Effector CD8-positive, alpha-beta T cell (primary cell): ENCODE data around the gene HIP1R.

Experiments
- DNase-seq: peaks from one replicate; lab custom pipeline; 2025; lab: John Stamatoyannopoulos, UW

HIP1R gene

GRCh38 chr12:122830517-122831214 is 4.6 kb upstream of the HIP1R start:
- no peak for DNase-seq

DNA sequence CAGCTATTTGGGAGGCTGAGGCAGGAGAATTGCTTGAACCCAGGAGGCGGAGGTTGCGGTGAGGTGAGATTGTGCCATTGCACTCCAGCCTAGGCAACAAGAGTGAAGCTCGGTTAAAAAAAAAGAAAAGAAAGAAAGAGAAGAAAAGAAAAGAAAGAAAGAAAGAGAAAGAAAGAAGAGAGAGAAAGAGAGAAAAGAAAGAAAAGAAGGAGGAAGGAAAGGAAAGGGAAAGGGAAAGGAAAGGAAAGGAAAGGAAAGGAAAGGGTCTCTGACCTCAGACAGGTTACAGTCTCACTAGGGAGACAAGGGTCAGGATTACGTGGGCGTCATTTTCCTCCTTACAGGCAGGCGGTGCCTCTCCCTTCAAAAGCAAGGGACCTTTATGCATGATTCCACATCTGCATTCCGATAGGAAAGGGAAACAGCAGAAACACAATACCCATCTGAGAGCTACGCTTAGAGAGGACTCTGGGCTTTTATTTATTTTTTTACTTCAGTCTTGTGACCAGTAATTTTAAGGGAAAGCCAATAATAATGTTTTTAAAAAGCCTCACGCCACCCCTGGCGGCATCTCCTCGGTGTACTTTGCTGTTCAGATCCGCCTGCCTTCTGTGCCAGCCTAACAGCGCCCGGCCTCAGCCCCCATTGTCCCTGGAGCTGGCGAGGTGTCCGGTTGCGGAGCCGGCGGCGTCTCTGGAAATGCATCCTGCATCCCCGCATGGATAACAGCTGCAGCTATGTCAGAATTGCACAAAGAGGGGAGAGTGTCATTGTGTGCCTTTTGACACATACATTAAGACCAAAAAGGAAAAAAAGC is 945 bp upstream of the HIP1R start:
- DNase-seq, result no peak

DNA sequence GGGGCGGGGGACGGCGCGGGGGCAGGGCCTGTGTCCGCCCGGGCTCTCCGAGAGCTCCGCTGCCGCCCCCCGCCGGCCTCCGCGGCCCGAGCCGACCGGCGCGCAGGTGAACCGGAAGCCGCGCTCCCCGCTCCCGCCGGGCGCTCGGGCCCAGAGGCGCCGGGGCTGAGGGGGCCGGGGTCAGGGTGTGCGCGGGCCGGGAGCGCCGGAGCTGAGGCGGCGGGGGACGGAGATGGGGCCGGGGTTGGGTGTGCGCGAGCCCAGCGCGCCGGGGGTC is 431 bp downstream of the HIP1R start:
- DNase-seq, result no peak

GRCh38 chr12:122836027-122836921 is 1.0 kb downstream of the HIP1R start:
- peak; percentile 36 for DNase-seq

- no peak for DNase-seq
Observed at GRCh38 chr12:122837306-122838265, 2.3 kb downstream of the HIP1R start.

- DNase-seq, result no peak
Observed at GRCh38 chr12:122838841-122839240, 3.6 kb downstream of the HIP1R start.

- DNase-seq, result no peak
Observed at GRCh38 chr12:122839907-122840554, 4.8 kb downstream of the HIP1R start.

- no peak for DNase-seq
Observed at GRCh38 chr12:122840580-122841513, 5.6 kb downstream of the HIP1R start.

GRCh38 chr12:122841544-122842321 is 6.5 kb downstream of the HIP1R start:
- DNase-seq, result no peak

GRCh38 chr12:122842505-122843405 is 7.5 kb downstream of the HIP1R start:
- no peak for DNase-seq

DNA sequence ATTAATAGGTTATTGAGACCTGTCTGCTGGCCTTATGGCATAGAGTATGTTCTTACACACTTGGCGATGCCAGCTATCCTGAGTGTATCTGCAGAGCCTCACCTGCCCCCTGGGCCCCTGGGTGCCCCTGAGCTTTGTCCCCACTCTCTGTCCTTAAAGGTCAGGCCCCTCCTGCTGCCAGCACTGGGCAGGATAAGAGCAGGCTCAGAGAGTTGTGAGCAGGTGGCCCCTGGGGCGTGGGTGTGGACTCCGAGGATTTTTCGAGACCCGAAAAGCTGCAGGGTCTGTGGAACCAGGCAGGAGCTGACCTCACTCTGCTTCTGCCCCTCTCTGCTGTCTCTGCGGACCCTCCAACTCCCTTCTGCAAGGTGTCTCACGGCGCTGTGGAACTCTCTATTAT is 8.2 kb downstream of the HIP1R start:
- no peak for DNase-seq

DNA sequence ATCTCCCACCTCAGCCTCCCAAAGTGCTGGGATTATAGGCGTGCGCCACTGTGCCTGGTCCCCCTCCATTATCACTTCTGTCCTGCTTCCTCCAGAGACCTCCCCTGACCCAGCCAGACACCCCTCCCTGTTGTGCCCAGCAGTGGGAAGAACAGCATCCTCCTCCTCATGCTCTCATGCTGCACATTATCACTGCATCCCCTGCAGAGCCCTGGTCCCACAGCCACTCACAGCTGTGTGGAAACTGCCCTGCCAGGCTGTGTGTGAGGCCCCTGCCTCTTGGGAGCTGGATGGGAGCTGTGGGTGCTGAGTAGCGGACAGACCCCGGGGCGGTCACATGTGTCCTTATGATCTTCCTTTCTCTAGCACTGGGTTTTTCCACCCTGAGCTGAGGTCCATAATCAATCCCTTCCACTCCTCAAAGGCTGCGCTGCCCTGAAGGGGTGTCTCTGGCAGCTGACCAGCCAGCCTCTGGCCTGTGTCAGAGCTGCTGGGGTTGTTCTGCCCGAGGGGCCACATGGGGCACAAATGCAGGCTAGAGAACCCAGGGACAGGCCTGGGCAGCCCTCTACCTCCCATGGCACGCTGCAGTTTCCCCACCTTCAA is 9.2 kb downstream of the HIP1R start:
- no peak for DNase-seq

DNA sequence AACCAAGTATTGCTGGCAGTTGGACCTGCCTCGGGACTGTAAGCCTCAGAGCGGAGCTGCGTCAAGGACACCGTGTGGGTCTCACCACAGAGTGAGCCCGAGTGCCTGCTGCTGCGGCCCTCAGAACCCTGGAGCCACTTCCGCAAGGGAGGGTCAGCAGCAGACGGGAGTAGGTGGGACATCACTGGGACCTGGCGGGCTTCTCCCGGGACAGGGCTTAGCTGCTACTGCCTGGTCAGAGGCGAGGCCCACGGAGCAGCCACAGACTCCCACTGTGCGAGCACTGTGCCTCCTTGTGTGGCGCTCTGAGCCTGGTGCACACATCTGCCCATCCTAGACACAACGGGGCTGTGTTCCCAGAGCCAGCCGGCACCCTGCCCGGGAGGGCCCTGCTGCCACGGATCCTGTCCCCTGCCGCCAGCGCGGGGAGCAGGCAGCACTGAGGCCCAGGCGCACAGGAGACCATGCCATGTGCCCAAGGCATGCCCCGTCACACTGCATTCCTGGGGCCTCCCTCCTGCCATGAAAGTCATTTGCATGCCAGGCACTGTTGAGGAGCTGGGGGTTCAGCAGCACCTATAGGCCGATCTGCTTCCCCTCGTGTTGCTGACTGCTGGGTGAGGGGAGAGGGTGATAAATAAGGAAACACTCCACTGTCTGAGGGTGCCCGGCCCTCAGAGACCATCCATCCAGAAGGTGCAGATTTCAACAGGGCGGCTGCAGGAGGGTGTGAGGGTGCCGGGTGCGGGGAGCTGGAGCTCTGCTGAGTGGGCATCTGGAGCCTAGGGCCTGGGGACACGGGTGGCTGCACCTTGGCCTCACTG is 10.0 kb downstream of the HIP1R start:
- DNase-seq, result no peak

- no peak for DNase-seq
Observed at GRCh38 chr12:122845865-122846621, 10.8 kb downstream of the HIP1R start.

DNA sequence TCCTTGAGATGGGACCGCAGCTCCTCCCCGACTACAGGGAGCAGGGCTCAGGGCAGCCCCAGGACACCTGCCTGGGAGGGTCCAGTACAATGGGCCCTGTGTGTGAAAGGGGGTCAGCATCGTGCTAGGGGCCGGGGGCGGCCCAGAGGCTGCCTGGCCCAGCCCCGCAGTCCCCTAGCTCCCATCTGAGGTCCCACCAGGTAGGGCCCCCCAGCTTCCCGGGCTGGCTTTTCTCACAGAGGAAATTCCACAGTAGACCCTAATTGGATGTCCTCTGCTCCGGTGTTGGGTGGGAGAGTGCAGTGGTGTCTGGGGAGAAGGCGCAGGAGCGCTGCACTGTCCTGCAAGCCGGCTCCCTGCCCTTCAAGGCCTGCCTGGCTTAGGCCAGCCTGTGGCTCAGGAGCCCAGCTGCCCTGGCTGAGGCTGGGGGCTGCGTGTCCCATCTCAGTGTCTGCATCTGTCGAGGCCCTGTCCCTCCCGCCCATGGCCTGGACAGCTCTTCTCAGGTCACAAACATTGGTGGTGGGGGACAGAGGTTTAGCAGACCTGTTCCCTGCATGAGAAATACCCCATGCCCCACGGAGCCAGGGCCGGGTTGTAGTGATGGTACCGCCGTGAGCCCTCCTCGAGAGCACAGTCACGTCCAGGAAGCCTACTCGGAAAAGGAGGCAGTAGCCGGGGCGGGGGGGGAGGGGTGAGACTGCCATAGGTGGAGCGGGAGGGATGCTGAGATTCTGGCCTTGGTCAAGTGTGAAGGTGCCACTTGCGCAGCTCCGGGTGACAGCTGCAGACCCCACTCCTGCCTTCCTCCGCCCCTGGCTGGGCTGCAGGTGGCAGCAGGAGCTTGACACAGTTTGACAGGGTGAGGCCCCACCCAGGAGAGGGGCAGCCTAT is 11.6 kb downstream of the HIP1R start:
- DNase-seq, result no peak
